K562 (cell line): Measurements from ENCODE around the gene UBE2B. TPM values are rescaled to one million over a fixed set of nuclear protein-coding genes. Genes with fewer than 3 reads are reported as not detected.

ENCODE experiments used
- ATAC-seq: fragments of 200-7000 bp; cut with Tn5 transposase; 3 replicates; pipeline ENCODE4 v1.9.1; 2020; ENCODE audit warnings: moderate library complexity
- BruUV-seq: library from RNA; stranded (reverse); fragments of 400-500 nt; replicated peaks from 2 replicates; lab custom pipeline; 2021; lab: Mats Ljungman, UMichigan
- CTCF ChIA-PET: fragments of 300-600 bp; formaldehyde crosslinking; extraction: SDS; loops from one replicate; lab custom pipeline; 2021; ENCODE audit warnings: low intra/inter-chr PET ratio; lab: Yijun Ruan, JAX
- POLR2A ChIA-PET: fragments of 300-600, 350-650 bp; sonication (Branson Sonifier 250); formaldehyde crosslinking; extraction: SDS; loops from one replicate; lab custom pipeline; 2021; ENCODE audit warnings: antibody characterized with exemption, inconsistent platforms; lab: Yijun Ruan, JAX
- DNase-seq, 4 experiments: peaks; one replicate each; pipeline versions ENCODE4 v3.0.0 to v3.0.0-alpha.2; 2011 to 2018; ENCODE audit warnings: low spot score in 3 of 4, mixed read lengths in 3 of 4; ENCODE audit errors: extremely low read depth in 1 of 4
- FAIRE-seq: peaks from 2 replicates; lab custom pipeline; 2011; peaks lifted over from hg19 to GRCh38; lab: Jason Lieb, UNC
- H2AFZ ChIP-seq: 2 replicates; pipeline ENCODE4 v1.6.0; 2011; ENCODE audit warnings: low read depth, low read length, control low read depth, inconsistent platforms
- H3K27ac ChIP-seq: fragments of 200-600 bp; 3 replicates; pipeline ENCODE4 v1.8.0; 2011; ENCODE audit warnings: low read depth, mild to moderate bottlenecking, control low read depth, inconsistent platforms, low read length, moderate library complexity, mixed read lengths; ENCODE audit errors: extremely low read depth
- H3K27me3 ChIP-seq, 2 experiments: fragments of 300-600 bp in 1 of 2; 2 replicates in 1 of 2; 3 replicates in 1 of 2; pipeline versions ENCODE4 v1.6.0 to v1.8.0; 2011; ENCODE audit warnings: inconsistent platforms in 2 of 2, low read length in 2 of 2, mild to moderate bottlenecking in 1 of 2, mixed read lengths in 1 of 2, moderate library complexity in 1 of 2; ENCODE audit not compliant: control insufficient read depth in 2 of 2, insufficient read depth in 2 of 2
- H3K36me3 ChIP-seq: fragments of 300-600 bp; 3 replicates; pipeline ENCODE4 v1.8.0; 2011; ENCODE audit warnings: mild to moderate bottlenecking, low read length, inconsistent platforms; ENCODE audit not compliant: control insufficient read depth, insufficient read depth
- H3K4me1 ChIP-seq, 2 experiments: fragments of 200-600 bp in 1 of 2; replicated peaks in 1 of 2; 2 replicates in 1 of 2; 3 replicates in 1 of 2; pipeline versions ENCODE4 v1.5.1 to v1.8.0; 2011; ENCODE audit warnings: inconsistent platforms in 2 of 2, low read length in 2 of 2, mild to moderate bottlenecking in 1 of 2, mixed read lengths in 1 of 2, moderate library complexity in 1 of 2; ENCODE audit not compliant: control insufficient read depth in 2 of 2, insufficient read depth in 2 of 2
- H3K4me2 ChIP-seq: 2 replicates; pipeline ENCODE4 v1.6.1; 2011; ENCODE audit warnings: low read length, control low read depth, inconsistent platforms, mixed read lengths; ENCODE audit not compliant: insufficient read depth
- H3K4me3 ChIP-seq: fragments of 200-600 bp; sonication (generic), shearing (Covaris generic); 2 replicates; pipeline ENCODE4 v1.5.1; 2016; ENCODE audit warnings: control low read depth, inconsistent platforms
- H3K79me2 ChIP-seq: fragments of 200-600 bp; 3 replicates; pipeline ENCODE4 v1.8.0; 2011; ENCODE audit warnings: low read length, inconsistent platforms; ENCODE audit not compliant: control insufficient read depth, insufficient read depth
- H3K9ac ChIP-seq, 2 experiments: 2 replicates each; pipeline versions ENCODE4 v1.6.0 to v1.6.1; 2011; ENCODE audit warnings: low read depth in 2 of 2, low read length in 2 of 2, control low read depth in 1 of 2, inconsistent platforms in 1 of 2, mild to moderate bottlenecking in 1 of 2, mixed read lengths in 1 of 2; ENCODE audit not compliant: insufficient read depth in 1 of 2
- H3K9me1 ChIP-seq: one replicate; pipeline ENCODE4 v1.6.0; 2011; ENCODE audit warnings: inconsistent platforms, mild to moderate bottlenecking, low read length, moderate library complexity; ENCODE audit not compliant: control insufficient read depth, insufficient read depth
- H3K9me3 ChIP-seq: replicated peaks from 2 replicates; pipeline ENCODE4 v1.5.1; 2011; ENCODE audit warnings: low read depth, low read length, inconsistent platforms; ENCODE audit not compliant: control insufficient read depth, insufficient read depth
- H4K20me1 ChIP-seq: replicated peaks from 2 replicates; pipeline ENCODE4 v1.6.1; 2011; ENCODE audit warnings: low read length, inconsistent platforms, mixed read lengths; ENCODE audit not compliant: control insufficient read depth, insufficient read depth
- CBFA2T3 ChIP-seq: fragments of 450-650 bp; IDR thresholded peaks from 2 replicates; pipeline ENCODE4 v1.6.1; 2017
- CEBPG ChIP-seq, 3 experiments: fragments of 200-800 bp in 1 of 3; sonication (Bioruptor generic) in 1 of 3; sonication (generic) in 1 of 3; formaldehyde crosslinking in 1 of 3; IDR thresholded peaks in 2 of 3; conservative IDR thresholded peaks in 1 of 3; 2 replicates each; pipeline versions ENCODE4 v1.6.1 to v1.8.0; 2016 to 2022; ENCODE audit warnings: missing compliant biosample characterization in 2 of 3, missing genetic modification characterization in 2 of 3, mild to moderate bottlenecking in 1 of 3, missing genetic modification reagents in 1 of 3
- CTBP1 ChIP-seq: fragments of 450-650 bp; IDR thresholded peaks from 2 replicates; pipeline ENCODE4 v1.6.1; 2016; ENCODE audit warnings: borderline replicate concordance
- EP400 ChIP-seq: fragments of 450-650 bp; IDR thresholded peaks from 2 replicates; pipeline ENCODE4 v1.6.1; 2017; ENCODE audit warnings: antibody characterized with exemption, mild to moderate bottlenecking, moderate library complexity
- GATAD2B ChIP-seq: fragments of 450-650 bp; IDR thresholded peaks from 2 replicates; pipeline ENCODE4 v1.6.1; 2017; ENCODE audit warnings: mild to moderate bottlenecking, borderline replicate concordance
- HEY1 ChIP-seq: fragments of 250-450 bp; sonication (Bioruptor Pico); IDR thresholded peaks from 2 replicates; pipeline ENCODE4 v1.5.0; 2020; ENCODE audit warnings: mild to moderate bottlenecking, moderate library complexity, borderline replicate concordance
- MCM5 ChIP-seq: fragments of 450-650 bp; IDR thresholded peaks from 2 replicates; pipeline ENCODE4 v1.6.1; 2016; ENCODE audit warnings: low read depth
- MCM7 ChIP-seq, 2 experiments: fragments of 450-650 bp; IDR thresholded peaks; 2 replicates each; pipeline ENCODE4 v1.6.1; 2016 to 2018
- PHTF2 ChIP-seq: fragments of 250-450 bp; sonication (Bioruptor Pico); IDR thresholded peaks from 2 replicates; pipeline ENCODE4 v1.5.0; 2021; ENCODE audit warnings: mild to moderate bottlenecking
- POLR3G ChIP-seq: IDR thresholded peaks from 2 replicates; pipeline ENCODE4 v1.6.1; 2011; ENCODE audit not compliant: insufficient read length, insufficient replicate concordance; ENCODE audit errors: extremely low read depth
- RFX1 ChIP-seq: fragments of 450-650 bp; IDR thresholded peaks from 2 replicates; pipeline ENCODE4 v1.6.1; 2016; ENCODE audit warnings: mild to moderate bottlenecking, moderate library complexity
- SRF ChIP-seq, 2 experiments: fragments of 250-450, 450-650 bp in 1 of 2; sonication (Bioruptor Pico) in 1 of 2; sonication (generic) in 1 of 2; formaldehyde crosslinking; IDR thresholded peaks; 2 replicates each; pipeline versions ENCODE4 v1.5.0 to v1.5.1; 2020 to 2022; ENCODE audit warnings: mild to moderate bottlenecking in 1 of 2, missing genetic modification reagents in 1 of 2
- SRSF3 ChIP-seq: fragments of 200-400 bp; formaldehyde crosslinking; IDR thresholded peaks from 2 replicates; pipeline ENCODE4 v1.6.1; 2016; ENCODE audit warnings: mild to moderate bottlenecking, low read length, moderate library complexity; ENCODE audit not compliant: insufficient read depth
- TAF9B ChIP-seq: fragments of 450-650 bp; IDR thresholded peaks from 2 replicates; pipeline ENCODE4 v1.6.1; 2018; ENCODE audit warnings: mild to moderate bottlenecking; ENCODE audit not compliant: partially characterized antibody
- TSC22D4 ChIP-seq: fragments of 450-650 bp; IDR thresholded peaks from 2 replicates; pipeline ENCODE4 v1.6.1; 2016; ENCODE audit warnings: missing genetic modification characterization, missing biosample characterization, control low read depth
- YBX1 ChIP-seq: fragments of 450-650 bp; IDR thresholded peaks from 2 replicates; pipeline ENCODE4 v1.7.1; 2016; ENCODE audit warnings: mild to moderate bottlenecking
- WGBS: fragments of 100-300 bp; shearing (Covaris generic); methylation state at CpG from one replicate; pipeline ENCODE4 v1.1.6; 2016; ENCODE audit warnings: low coverage, mixed read lengths; ENCODE audit not compliant: insufficient coverage; ENCODE audit errors: missing lambda C conversion rate; 5-methylcytosine and 5-hydroxymethylcytosine counted together
- in situ Hi-C: fragments of 300-500 bp; cut with MboI; formaldehyde crosslinking; loops from 4 replicates; pipeline ENCODE4 v1.15.0; 2018; ENCODE audit warnings: inconsistent platforms, mixed read lengths
- intact Hi-C: fragments of 100-400 bp; cut with micrococcal nuclease; formaldehyde crosslinking; loops from 2 replicates; pipeline ENCODE4 v1.14.2; 2022
- polyA plus RNA-seq, 8 experiments: library from polyadenylated mRNA; depleted of rRNA in 4 of 8; stranded (reverse) in 5 of 8; unstranded in 3 of 8; fragments of >200 nt; fragmentation: Nextera tagmentation in 2 of 8; fragmentation: Illumina TruSeq in 1 of 8; extraction: Ambion mirVana in 2 of 8; extraction: Trizol in 1 of 8; gene quantifications; 2 replicates each; pipeline versions ENCODE4 v1.2.1 to v1.2.3, GENCODE V29; 2011 to 2014; ENCODE audit warnings: inconsistent platforms in 1 of 8, missing spikeins in 1 of 8
- total RNA-seq, 7 experiments: library from RNA; depleted of rRNA in 6 of 7; stranded (reverse); fragments of >200 nt in 6 of 7; fragmentation: Illumina TruSeq in 2 of 7; extraction: Trizol in 2 of 7; gene quantifications; 2 replicates each; pipeline versions ENCODE4 v1.2.1 to v1.2.3, GENCODE V29; 2011 to 2021; ENCODE audit warnings: low replicate concordance in 1 of 7
- TF ChIP-seq, protein P1 (sequence below): fragments of 250-450 bp; sonication (Bioruptor Pico); IDR thresholded peaks from 2 replicates; pipeline ENCODE4 v1.4.0; 2020
- TF ChIP-seq, protein P2 (sequence below): fragments of 250-450 bp; sonication (Bioruptor Pico); IDR thresholded peaks from 2 replicates; pipeline ENCODE4 v1.8.0; 2022; ENCODE audit warnings: moderate library complexity, mild to moderate bottlenecking, inconsistent platforms

The UBE2B gene
- total and polyA plus RNA-seq, 9 of the 15 experiments (the other 6 are each of a cell fraction or from before 2014, with no cell fraction given): 13.1 to 198 (median 75.5) TPM

DNA sequence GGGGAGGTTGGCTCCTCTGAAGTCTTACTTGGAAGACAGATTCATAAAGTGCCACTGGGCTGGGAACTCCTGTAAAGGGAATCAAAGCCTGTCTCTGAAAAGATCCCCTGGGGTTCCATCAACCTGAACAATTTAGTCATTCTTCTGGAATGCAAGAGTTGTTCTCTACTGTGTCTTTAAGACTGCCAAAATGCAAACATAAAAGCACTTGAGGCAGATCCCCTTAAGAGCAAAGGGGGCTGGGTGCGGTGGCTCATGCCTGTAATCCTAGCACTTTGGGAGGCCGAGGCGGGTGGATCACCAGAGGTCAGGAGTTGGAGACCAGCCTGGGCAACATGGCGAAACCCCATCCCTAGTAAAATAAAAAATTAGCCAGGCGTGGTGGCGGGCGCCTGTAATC is 23.6 kb downstream of the UBE2B start:
- BruUV-seq: no TSS peak
- Histone ChIP-seq H3K9me3 (no peaks in the 10 kb centered on the region), H3K4me1 (no peaks in the 10 kb centered on the region), H4K20me1 (no peaks in the 10 kb centered on the region; the same call in 1 of the 2 replicates), H3K9ac (no peak overlapping the region), H3K79me2 (no peaks in the 10 kb centered on the region), H2AFZ (no peak overlapping the region), H3K27ac (no peak overlapping the region), H3K4me2 (no peak overlapping the region), H3K36me3 (peaks cover 69% of the 10 kb centered on the region), H3K4me3 (no peak overlapping the region), H3K9me1 (no peaks in the 10 kb centered on the region), H3K27me3 (no peaks in the 10 kb centered on the region)
- intact Hi-C loops: loop anchor here (5.0 kb wide), 1 partner anchor 452 kb away; the partner anchor contains the start of gene C5orf24
- ChIA-PET POLR2A (interaction anchor here (0.6 to 1.1 kb wide), 4 partner anchors 9 to 31 kb away, joined by 4 to 5 read pairs (median 4); no protein-coding TSS in a partner anchor), CTCF (no interaction called here)
- in situ Hi-C loops: no loop called here
- no peak for TF ChIP-seq HEY1
- TF ChIP-seq POLR3G: no peak
- TF ChIP-seq YBX1: no peak
- no peak for TF ChIP-seq SRF (CRISPR knock-in tag; IDR thresholded peaks at IDR 0.05)
- no peak for TF ChIP-seq GATAD2B
- TF ChIP-seq PHTF2 (CRISPR knock-in tag): no peak
- no peak for TF ChIP-seq MCM5
- TF ChIP-seq TAF9B: no peak
- no peak for TF ChIP-seq CEBPG (CRISPR knock-in tag; IDR thresholded peaks at IDR 0.05)
- no peak for TF ChIP-seq CEBPG (tag; conservative IDR thresholded peaks at IDR 0.05 in 1 of 2, IDR thresholded peaks at IDR 0.05 in 1 of 2)
- no peak for TF ChIP-seq CBFA2T3
- no peak for TF ChIP-seq TSC22D4 (tag)
- TF ChIP-seq, protein P1, sequence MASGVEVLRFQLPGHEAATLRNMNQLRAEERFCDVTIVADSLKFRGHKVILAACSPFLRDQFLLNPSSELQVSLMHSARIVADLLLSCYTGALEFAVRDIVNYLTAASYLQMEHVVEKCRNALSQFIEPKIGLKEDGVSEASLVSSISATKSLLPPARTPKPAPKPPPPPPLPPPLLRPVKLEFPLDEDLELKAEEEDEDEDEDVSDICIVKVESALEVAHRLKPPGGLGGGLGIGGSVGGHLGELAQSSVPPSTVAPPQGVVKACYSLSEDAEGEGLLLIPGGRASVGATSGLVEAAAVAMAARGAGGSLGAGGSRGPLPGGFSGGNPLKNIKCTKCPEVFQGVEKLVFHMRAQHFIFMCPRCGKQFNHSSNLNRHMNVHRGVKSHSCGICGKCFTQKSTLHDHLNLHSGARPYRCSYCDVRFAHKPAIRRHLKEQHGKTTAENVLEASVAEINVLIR: no peak
- TF ChIP-seq MCM7 (IDR thresholded peaks at IDR 0.05): no peak
- TF ChIP-seq, protein P2, sequence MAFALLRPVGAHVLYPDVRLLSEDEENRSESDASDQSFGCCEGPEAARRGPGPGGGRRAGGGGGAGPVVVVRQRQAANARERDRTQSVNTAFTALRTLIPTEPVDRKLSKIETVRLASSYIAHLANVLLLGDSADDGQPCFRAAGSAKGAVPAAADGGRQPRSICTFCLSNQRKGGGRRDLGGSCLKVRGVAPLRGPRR (CRISPR knock-in tag): no peak
- TF ChIP-seq CTBP1: no peak
- no peak for TF ChIP-seq RFX1
- TF ChIP-seq EP400: no peak
- TF ChIP-seq SRSF3: no peak
- WGBS: 92% methylated on average over 7 of the region's 7 CpGs
- no peak for FAIRE-seq
- DNase-seq: no peak
- no peak for ATAC-seq
